Kasumi-1 (cell line): ENCODE data around the gene SPI1.

Experiments
- DNase-seq, 2 experiments: peaks; one replicate each; lab custom pipeline; 2025; lab: John Stamatoyannopoulos, UW

Gene SPI1

GRCh38 chr11:47358731-47359051 lies 19.7 kb downstream of the SPI1 start:
- no peak for DNase-seq

GRCh38 chr11:47357985-47358730 lies 20.2 kb downstream of the SPI1 start:
- DNase-seq, result no peak

GRCh38 chr11:47356998-47357329 lies 21.4 kb downstream of the SPI1 start:
- DNase-seq, result no peak

GRCh38 chr11:47356129-47356997 lies 22.0 kb downstream of the SPI1 start:
- DNase-seq, result no peak

GRCh38 chr11:47355283-47356128 lies 22.8 kb downstream of the SPI1 start:
- DNase-seq, result peak in 1 of 2 experiments; percentile 11

GRCh38 chr11:47354913-47355282 lies 23.4 kb downstream of the SPI1 start:
- no peak for DNase-seq

GRCh38 chr11:47353978-47354774 lies 24.2 kb downstream of the SPI1 start:
- no peak for DNase-seq

- no peak for DNase-seq
Observed at GRCh38 chr11:47352556-47352955, 25.8 kb downstream of the SPI1 start, which contains the start of gene MYBPC3. MYBPC3 (minus strand) TSS chr11:47352702; CDS start chr11:47352647, 55 bp downstream.

- no peak for DNase-seq
Observed at GRCh38 chr11:47351156-47352126, 26.9 kb downstream of the SPI1 start.

GRCh38 chr11:47350315-47350714 lies 28.0 kb downstream of the SPI1 start:
- no peak for DNase-seq

GRCh38 chr11:47349521-47350095 lies 28.7 kb downstream of the SPI1 start:
- no peak for DNase-seq

GRCh38 chr11:47348859-47349258 lies 29.5 kb downstream of the SPI1 start:
- peak; percentile 43 to 73 for DNase-seq

- DNase-seq, result no peak
Observed at GRCh38 chr11:47348131-47348802, 30.1 kb downstream of the SPI1 start.

GRCh38 chr11:47347137-47347536 lies 31.2 kb downstream of the SPI1 start:
- DNase-seq, result no peak

- no peak for DNase-seq
Observed at GRCh38 chr11:47345890-47346563, 32.3 kb downstream of the SPI1 start.

- no peak for DNase-seq
Observed at GRCh38 chr11:47342854-47343253, 35.5 kb downstream of the SPI1 start.

GRCh38 chr11:47342036-47342803 lies 36.1 kb downstream of the SPI1 start:
- no peak for DNase-seq
